Uterus (tissue), 2 donors: Measurements from ENCODE around the gene TUBB4B.

Experiments used
- POLR2A ChIP-seq, 2 donors: fragments of 450-650 bp; IDR thresholded peaks; one replicate each; pipeline ENCODE4 v1.6.1; 2016; ENCODE audit warnings: antibody characterized with exemption in 2 of 2, mild to moderate bottlenecking in 1 of 2, moderate library complexity in 1 of 2
- TF ChIP-seq, protein P1 (sequence below), 4 experiments: fragments of 200-600 bp in 2 of 4; fragments of 450-650 bp in 2 of 4; sonication (generic) in 2 of 4; IDR thresholded peaks; one replicate each; pipeline ENCODE4 v1.5.1; 2016 to 2019; ENCODE audit warnings: antibody characterized with exemption in 4 of 4, mild to moderate bottlenecking in 2 of 4, moderate library complexity in 1 of 4

- TF ChIP-seq, protein P1, sequence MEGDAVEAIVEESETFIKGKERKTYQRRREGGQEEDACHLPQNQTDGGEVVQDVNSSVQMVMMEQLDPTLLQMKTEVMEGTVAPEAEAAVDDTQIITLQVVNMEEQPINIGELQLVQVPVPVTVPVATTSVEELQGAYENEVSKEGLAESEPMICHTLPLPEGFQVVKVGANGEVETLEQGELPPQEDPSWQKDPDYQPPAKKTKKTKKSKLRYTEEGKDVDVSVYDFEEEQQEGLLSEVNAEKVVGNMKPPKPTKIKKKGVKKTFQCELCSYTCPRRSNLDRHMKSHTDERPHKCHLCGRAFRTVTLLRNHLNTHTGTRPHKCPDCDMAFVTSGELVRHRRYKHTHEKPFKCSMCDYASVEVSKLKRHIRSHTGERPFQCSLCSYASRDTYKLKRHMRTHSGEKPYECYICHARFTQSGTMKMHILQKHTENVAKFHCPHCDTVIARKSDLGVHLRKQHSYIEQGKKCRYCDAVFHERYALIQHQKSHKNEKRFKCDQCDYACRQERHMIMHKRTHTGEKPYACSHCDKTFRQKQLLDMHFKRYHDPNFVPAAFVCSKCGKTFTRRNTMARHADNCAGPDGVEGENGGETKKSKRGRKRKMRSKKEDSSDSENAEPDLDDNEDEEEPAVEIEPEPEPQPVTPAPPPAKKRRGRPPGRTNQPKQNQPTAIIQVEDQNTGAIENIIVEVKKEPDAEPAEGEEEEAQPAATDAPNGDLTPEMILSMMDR (IDR thresholded peaks at IDR 0.05), result no peak
- no peak for TF ChIP-seq POLR2A (IDR thresholded peaks at IDR 0.05)
Observed at GRCh38 chr9:137232510-137232909, 8.6 kb upstream of the TUBB4B start.
